ENCODE data around the gene MED4.
A peak's percentile ranks its signal among the peaks of the same experiment; 100 is the strongest.
"Not testable (repeated sequence)": the region's sequence is repeated elsewhere in the genome, so short reads cannot be mapped to it uniquely, and the experiment has no call there.

MED4 gene

DNA sequence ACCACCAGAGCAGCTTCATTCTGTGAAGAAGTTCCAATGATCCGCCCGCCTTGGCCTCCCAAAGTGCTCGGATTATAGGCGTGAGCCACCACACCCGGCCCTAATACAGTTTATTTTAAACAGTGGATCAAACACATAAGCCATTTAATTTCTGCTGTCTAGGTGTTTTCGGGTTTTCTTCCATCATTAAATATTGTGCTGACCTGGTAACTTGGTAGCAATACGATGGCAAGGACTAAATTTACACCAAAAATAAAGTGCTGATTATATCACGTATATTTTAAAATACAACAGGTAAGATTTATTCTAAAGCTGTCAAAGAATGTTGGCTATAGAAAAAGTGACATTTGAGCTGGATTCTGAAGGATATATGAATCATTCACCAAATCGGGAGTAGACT is 1.3 kb downstream of the MED4 start:
- no peak for DNase-seq

DNA sequence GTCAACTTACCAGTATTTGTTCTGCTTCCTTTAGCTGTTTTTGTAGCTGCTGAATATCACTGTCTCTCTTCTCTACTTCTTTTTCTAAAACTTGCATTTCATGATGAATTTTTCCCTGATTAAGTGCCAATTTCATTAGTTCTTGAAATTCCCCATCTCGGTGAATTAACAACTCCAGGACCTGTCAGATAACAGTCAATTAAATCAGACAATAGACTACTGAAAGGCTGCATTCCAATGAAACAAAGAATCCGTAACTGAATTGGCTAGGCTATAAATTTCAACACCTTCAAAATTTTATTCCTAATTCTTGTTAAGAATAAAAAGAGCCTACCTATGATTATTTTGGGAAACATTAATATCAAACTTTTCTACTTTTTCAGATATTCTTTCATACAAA is 8.6 kb downstream of the MED4 start:
- DNase-seq, result no peak

DNA sequence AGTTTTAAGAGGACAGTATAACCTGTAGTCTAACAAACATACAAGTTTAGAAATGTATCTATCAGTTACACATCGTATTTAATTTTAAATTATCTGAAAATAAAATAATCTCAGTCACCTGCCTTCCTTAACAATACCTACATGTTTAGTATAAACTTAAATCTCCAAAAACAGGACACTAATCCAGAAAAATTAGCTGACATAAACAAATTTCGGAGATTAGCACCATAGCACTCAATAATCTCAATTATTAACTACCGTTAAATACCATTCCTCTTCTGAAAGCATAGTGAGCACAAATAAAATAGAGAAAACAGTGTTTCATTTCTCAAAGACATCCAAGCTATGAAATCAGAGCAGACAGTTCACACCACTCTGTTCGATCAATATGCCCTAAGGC is 13.2 kb downstream of the MED4 start:
- no peak for DNase-seq

DNA sequence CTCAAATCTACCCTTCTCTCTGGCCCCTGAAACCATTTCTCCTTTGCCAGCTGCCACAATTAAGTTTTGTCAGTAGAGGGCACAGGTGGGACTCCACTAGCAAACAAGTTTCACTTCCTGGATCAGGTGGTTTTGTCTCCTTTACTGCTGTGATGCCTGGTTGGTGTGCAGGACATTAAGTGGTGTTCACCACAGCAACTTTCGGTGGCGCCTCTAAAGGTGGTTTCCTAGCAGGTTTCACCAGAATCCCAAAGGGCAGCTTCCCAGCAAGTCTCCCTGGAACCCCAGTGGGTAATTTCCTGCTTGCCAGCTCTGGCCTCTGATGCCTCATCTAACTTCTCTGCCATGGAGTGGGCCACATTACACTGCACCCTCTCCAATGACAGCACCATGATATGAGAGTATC is 16.6 kb downstream of the MED4 start:
- DNase-seq, result no peak

DNA sequence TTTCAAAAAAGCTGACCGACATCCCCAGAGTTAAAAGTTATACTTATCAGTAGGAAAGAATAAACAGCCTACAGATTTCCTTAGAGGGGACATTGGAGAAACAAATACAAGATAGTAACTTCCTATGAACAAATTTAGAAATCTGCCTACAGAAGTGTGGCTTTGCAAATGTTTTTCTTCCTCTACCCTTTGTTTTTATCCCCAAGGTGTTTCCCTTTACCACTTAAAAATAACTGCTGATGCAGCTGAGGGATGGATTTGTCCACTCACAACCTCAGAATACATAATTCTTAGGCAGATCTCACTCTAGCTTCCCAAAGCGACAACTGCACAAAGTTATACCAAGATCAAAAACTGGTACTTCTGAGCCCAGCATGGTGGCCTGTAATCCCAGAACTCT is 20.9 kb downstream of the MED4 start:
- no peak for DNase-seq

DNA sequence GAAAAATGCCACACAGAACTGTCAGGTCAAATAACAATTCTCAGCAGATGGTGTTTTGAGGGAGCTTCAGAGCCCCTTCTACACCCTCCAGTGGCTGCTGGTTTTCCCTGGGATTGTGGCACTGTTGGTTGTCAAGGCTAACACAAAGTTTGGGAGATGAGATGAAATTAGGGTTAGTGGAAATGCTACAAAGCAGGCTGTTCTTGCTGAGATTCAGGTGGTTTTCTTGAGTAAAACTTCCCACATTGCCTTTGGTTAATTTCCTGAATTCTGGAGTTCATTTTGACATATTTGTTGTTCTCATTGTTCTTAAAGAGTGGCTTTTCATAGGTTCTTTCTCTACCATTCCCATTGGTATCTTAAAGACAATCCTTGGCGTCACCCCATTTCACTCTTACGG is 22.1 kb downstream of the MED4 start:
- DNase-seq, result no peak

DNA sequence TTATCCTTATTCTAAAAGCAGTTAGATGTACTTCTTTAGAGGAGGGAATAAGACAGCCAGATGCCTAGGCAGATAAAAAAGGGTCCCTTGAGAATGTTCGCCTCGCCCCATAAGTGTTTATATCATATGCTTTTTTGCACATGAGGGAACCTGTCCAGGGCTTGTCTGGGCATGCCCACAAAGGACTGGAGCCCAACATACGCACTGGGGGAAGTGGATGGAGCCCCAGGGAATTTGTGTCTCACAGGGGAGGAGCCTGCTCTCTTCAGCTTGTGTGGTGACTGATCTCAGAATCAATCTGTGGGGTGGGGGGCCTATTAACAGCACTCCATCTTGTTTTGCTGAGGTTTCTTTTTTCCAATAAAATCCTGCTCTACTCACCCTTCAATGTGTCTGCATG is 22.6 kb downstream of the MED4 start:
- DNase-seq, result no peak

DNA sequence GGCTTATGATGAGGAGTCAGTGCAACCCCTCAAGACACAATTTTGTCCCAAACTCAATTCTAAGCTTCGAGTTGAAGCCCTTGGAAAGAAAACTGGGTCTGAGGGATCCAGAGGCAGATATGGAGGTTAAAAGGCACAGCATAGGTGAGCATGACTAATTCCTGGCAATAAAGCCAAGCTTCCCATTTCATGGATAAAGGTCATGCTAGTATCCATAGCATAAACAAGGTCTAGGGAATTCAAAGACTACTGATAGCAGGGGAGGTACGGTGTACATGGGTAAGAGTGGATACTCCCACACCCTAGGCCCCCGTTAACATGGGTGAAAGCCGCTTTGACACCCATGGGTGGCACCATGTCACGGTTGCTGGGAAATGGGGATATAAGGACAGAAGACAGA is 24.0 kb downstream of the MED4 start:
- DNase-seq, result no peak

DNA sequence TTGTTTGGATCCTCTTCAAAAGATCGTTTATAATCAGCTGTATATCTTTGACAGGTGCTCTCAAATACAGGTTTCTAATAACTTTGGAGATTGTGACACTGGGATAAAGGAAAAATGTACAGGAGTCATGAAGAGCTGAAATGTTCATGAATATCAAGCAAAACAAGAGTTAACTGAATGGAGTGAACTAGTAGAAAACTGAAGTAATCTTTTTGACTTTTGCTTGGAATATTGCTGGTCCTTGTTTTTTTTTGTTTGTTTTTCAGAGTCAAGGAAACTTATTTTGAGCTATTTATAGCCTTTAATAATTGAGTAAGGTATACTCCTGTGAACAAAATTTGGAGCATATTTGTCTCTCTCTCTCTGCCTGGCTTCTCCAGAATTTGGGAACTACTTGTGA is 25.3 kb downstream of the MED4 start:
- no peak for DNase-seq

DNA sequence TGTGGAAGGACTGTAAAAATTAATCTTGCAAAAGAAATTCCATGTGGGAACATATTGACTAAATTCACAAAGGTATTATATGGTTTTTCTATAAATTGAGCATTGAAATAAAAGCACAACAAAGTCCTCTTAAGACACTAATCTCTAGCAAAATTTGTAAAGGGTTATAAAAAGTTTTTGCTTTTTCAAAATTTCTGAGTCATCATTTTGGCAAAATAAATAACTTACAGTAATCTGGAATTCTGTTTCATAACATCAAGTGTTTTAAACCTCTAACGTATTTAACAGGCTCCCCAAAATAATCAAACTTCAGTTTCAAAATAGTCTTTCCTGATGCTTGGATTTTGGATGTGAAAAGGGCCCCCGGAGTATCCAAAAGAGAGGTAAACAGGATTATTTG is 26.0 kb downstream of the MED4 start:
- no peak for DNase-seq

DNA sequence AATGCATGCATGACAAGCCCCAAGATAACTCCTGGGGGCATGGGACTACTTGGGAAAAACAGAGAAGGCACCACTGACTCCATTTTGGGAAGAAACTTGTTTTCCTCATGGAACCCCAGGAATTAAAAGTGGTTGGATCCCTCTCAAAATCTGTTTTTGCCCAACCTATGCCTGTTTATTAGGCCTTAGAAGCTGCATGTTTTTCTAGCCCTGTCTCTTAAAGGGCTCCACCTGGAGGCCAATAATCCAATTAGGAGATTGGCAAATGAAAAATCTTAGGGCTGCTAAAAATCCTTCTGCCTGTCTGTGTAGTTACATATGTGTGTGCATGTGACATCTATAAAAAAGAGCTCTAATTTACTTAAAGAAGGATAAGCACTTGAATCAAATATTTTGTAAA is 26.9 kb downstream of the MED4 start:
- DNase-seq, result no peak

DNA sequence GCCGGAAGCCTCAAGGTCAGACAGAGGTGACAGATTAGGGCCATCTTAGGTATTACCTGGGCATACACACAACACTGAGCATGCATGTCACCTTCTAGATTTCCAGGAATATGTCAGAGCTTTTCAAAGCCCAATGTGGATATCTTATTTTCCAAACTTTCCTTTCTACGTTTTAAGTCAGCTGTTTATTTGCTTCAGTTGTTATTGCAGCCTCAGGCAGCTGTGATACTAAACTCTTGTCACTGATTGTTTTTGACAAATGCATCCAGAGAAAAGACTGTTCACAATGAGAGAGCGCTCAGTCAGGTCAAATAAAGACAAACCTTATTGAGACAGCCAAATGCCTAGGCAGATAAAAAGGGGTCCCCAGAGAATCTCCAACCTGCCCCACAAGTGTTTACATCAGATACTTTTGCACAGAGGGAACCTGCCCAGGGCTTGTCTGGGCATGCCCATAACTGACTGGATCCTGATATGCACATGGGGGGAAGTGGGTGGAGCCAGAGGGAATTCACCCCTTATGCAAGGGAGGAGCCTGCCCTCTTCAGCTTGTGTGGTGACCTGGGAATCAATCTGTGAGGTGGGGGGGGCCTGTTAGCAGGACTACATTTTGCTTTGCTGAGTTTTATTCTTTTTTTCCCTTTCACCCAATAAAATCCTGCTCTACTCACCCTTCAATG is 28.5 kb downstream of the MED4 start:
- no peak for DNase-seq

DNA sequence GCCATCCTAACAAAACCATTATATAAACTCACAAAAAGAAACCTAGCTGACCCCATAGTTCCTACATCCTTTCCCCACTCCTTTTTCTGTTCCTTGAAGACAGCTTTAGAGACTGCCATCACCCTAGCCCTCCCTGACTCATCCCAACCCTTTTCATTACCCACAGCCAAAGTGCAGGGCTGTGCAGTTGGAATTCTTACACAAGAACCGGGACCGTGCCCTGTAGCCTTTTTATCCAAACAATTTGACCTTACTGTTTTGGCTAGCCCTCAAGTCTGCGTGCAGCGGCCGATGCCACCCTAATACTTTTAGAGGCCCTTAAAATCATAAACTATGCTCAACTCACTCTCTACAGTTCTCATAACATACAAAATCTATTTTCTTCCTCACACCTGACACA is 35.0 kb downstream of the MED4 start:
- DNase-seq, result not testable (repeated sequence)

DNA sequence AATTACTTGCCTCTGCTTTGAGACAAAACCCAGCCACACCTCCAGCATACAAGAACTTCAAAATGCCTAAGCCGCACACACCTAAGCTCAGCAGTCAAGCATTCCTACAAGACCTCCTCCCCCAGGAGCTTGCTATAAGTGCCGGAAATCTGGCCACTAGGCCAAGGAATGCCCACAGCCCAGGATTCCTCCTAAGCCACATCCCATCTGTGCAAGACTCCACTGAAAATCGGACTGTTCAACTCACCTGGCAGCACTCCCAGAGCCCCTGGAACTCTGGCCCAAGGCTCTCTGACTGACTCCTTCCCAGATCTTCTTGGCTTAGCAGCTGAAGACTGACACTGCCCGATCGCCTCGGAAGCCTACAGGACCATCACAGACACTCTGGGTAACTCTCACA is 36.4 kb downstream of the MED4 start:
- not testable (repeated sequence) for DNase-seq

DNA sequence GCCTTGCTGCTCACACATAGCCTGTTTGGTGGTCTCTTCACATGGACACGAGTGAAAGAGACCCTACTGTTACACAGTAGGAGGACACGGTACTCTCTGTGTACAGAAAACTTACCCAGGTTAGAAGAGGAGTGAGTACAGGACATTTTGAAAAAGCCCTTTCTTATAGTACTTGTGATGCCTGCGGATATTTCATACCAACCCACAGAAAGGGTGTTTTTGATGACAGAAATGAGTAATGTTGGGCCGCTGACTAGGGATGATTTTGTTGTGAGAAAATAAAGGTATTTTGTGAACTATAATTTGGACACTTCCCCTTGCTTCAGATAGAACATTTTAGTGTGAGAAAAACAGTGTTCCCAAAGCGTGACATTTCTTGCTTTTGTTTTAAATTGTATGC is 39.2 kb downstream of the MED4 start:
- no peak for DNase-seq

DNA sequence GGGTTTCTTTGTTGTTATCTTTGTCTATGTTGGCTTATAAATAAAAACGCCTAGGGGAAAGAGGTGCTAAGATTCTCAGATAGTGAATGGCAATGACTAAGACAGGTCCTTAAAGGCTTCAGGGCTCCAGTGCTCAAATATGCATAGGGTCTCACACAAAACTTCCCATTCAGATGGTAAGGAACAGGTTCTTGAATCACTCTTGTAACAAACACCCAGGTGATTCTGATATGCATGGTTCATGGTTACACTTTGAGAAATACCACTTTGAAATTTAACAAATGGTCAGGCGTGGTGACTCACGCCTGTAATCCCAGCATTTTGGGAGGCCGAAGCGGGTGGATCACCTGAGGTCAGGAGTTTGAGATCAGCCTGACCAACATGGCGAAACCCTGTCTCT is 40.3 kb downstream of the MED4 start:
- DNase-seq, result no peak

DNA sequence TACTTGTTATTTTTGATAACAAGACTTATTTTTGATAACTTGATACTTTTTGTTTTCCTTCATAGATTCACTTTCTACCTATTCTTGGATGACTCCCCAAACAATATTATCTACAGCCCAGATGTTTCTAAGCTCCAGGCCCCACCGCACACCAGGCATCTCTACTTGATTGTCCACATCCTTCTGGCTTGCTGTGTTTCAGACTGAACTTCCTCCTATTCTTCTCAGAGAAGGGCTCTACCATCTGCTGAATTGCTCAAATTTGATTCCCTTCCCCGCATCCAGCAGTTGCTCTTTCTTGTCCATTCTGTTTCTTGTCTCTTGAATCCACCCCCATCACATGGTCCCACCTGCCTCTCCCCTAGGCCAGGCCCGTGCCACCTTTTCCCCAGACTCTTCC is 44.4 kb downstream of the MED4 start:
- no peak for DNase-seq

DNA sequence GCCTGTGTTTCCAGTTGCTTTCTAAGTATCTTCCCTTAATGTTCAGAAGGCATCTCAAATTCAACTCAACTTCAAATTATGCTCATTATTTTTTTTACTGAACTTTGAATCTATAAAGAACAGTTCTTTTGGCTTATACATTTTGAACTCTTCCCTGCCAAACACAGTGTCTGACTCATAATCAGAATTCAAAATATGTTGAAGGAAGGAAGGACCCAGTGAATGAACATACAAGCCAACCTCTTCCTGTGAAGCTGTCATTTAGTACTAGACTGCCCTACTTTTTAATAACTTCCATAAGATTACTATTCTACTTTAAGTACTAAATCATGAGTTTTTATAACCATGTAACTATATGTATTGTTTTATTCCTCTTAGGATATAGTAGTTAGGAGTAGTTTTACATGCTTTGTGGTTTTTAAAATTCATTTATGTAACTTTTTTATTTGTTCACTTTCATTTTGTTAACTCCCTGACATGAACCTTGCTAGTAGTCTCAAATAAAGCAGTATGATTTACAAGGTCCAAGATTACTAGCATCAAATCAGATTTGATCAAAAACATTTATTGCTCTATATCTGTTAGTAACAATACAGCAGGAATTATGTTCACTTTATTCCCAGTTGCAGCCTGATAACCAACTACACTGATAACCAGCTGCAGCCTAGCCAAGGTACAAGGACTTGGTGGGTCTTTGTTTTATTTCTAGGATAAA is 51.0 kb downstream of the MED4 start:
- DNase-seq, result no peak

DNA sequence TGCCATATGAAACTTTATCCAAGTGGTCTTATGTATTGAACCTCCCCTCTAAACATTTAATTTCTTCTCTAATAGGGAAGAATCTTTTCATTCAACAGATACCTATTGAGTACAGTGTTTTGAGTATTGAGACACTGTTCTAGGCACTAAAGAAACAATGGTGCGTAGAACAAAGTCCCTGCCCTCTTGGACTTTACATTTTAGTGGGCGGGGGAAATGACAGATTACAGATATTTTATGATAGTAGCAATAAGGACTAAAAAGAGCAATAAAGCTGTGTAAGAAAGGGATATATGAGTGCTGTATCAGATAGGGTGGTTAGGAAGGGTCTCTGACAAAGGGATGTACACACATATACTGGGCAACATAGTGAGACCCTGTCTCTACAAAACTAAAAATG is 52.0 kb downstream of the MED4 start:
- DNase-seq, result no peak

DNA sequence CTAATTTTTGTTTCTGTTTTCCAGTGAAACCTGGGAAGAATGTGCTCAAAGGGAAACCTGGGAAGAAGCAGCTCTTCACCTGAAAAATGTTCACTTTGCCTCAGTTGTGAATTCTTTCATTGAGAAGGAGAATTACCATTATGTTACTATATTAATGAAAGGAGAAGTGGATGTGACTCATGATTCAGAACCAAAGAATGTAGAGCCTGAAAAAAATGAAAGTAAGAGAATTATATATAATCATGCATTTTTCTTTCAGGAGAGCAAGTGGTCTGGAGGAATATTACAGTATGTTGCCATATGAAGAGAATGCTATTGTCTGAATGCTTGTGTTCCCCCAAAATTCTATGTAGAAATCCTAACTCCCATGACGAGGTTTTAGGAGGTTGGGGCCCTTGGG is 54.0 kb downstream of the MED4 start:
- no peak for DNase-seq

DNA sequence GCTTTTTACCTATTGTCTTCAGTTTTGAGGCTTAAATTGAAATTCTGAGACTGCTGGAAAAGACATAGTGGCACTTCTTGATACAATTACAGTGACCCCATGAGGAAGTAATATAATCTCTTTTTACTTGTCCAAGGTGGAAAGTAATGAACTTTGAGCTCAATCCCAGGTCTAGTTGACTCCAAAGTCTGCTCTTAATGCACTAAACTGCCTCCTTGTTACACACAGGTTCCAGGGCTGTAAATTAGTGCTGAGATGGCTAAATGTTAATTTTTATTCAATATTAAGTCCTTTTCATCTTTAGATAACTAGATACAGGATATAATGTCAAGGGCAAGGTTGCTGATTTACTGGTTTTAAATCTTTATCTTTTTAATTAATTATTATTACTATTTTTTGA is 54.9 kb downstream of the MED4 start:
- no peak for DNase-seq

DNA sequence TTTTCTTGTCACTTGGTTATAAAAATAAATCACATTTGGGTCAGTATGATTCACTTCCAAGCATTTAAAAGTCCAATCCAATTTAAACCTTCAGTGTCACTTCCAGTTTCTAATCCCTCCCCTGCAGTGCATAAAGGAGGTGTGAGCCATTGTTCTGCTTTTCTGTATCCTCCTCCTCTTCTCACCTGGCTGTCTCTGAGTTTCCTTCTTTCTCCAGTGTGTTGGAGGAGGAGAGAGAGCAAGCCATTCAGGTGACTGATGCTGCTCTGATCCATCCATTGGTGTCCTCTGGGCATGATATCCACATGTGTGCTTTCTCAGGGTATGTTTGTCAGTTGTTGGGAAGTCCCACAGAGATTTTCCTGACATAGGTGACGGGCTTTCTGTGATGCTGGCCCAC is 56.1 kb downstream of the MED4 start:
- no peak for DNase-seq

DNA sequence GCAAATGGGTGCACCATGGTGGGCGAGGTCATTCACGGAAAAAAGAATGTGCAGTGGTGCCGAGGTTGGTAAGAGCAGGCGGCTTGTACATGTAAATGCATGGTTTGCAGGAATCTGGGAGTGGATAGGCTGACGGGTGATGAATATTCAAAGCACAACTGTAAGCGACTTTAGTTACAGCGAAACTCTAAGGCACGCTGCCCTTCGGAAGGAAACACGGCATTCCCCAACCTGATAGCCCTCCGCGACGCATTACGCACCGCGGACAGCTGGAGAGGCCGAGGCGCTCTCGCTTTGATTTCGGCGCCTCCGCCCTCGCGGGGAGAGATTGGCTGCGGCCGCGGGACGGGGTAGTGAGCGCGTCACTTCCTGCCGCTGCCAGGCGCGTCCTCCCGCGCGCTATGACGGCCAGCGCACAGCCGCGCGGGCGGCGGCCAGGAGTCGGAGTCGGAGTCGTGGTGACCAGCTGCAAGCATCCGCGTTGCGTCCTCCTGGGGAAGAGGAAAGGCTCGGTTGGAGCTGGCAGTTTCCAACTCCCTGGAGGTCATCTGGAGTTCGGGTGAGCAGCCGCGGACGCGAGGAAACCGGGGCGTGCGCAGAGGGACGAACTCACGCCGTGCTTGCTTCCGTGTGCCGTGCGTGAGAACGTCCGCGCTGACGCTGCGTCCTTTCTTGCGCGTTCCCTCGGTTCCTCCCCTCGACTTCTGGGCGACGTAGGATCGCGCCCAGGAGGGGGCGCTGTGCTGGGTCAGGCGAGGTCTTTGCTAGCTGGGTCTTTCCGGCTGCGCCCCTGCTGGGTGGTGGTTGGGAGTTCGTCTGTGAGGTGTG is 57.3 kb downstream of the MED4 start, which contains the start of gene NUDT15:
NUDT15 (plus strand) TSS at position 381 of the 828 bp plus-strand sequence; CDS start at position 402, 21 bp downstream.
- peak; percentile 96 for DNase-seq

DNA sequence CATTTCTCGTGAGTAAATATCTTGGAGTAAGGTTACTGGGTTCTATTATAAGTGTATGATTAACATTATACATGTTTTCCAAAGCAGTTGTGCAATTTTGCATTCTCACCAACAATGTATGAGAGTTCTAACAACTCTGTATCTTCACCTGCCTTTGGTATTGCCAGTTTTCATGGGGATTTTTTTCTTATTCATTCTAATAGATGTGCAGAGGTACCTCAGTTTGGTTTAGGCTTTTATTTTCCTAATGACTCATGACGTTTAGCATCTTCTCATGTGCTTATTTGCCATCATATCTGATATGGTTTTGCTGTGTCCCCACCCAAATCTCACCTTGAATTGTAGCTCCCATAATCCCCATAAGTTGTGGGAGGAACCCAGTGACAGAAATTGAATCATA is 65.0 kb downstream of the MED4 start:
- DNase-seq, result no peak
